H1 (cell line): ENCODE data around the gene TNFRSF8. TPM values are rescaled to one million over a fixed set of nuclear protein-coding genes. Genes with fewer than 3 reads are reported as not detected.

Source experiments
- SAP30 ChIP-seq: fragments of 300-600 bp; sonication (generic); IDR thresholded peaks from 2 replicates; pipeline ENCODE4 v1.7.1; 2012; ENCODE audit warnings: low read length, moderate library complexity, mild to moderate bottlenecking, inconsistent platforms; ENCODE audit not compliant: insufficient read depth, insufficient replicate concordance
- SP1 ChIP-seq: IDR thresholded peaks from 2 replicates; pipeline ENCODE4 v1.6.1; 2011; ENCODE audit warnings: low read depth, low read length
- SP2 ChIP-seq: IDR thresholded peaks from 2 replicates; pipeline ENCODE4 v1.6.1; 2012; ENCODE audit warnings: mild to moderate bottlenecking, low read length, inconsistent platforms
- polyA plus RNA-seq, 7 experiments: library from polyadenylated mRNA; depleted of rRNA in 3 of 7; stranded (reverse) in 5 of 7; unstranded in 2 of 7; fragments of >200 nt in 5 of 7; fragments of 200-250 nt in 2 of 7; gene quantifications; 1 replicate in 5 of 7; 2 replicates in 1 of 7; 4 replicates in 1 of 7; pipeline versions ENCODE4 v1.2.1 to v1.2.3, GENCODE V29; 2011 to 2013; ENCODE audit warnings: missing spikeins in 2 of 7, mixed read lengths in 2 of 7
- total RNA-seq: library from RNA; stranded (reverse); fragmentation: NEBNext Ultra II Directional; extraction: Animal tissue kit (Norgen Biotek cat#: 25700); gene quantifications from 2 replicates; pipeline ENCODE4 v1.2.1, GENCODE V29; 2021

TNFRSF8 gene
- total and polyA plus RNA-seq, 2 of the 8 experiments (the other 6 are each of a cell fraction or from before 2014, with no cell fraction given): 23.2 to 32.7 TPM

DNA sequence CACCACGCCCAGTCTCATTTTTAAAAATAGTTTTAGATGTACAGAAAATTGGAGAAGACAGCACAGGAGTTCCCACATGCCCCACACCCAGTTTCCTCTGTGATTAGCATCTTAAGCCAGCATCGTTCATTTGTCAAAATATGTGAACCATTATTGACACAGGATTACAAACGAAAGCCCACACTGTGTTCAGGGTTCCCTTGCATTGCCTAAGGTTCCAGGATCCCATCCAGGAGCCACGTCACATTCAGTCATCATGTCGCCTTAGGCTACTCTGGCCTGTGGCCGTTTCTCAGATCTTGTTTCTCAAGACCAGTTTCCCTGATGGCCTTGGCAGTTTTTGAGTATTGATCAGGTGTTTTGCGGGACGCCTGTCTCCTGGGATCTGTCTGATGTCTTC lies 69.0 kb downstream of the TNFRSF8 start (continued):
- TF ChIP-seq SP1 (no peak), SAP30 (no peak), SP2 (no peak)
